ENCODE data around the gene ZNF740. TPM values are rescaled to one million over a fixed set of nuclear protein-coding genes. Genes with fewer than 3 reads are reported as not detected.
A peak's percentile ranks its signal among the peaks of the same experiment; 100 is the strongest.

Gene ZNF740
- total RNA-seq, 1 experiment from 2014 or later = 46.8 TPM

- POLR2A ChIA-PET = interaction anchor here (0.6 kb wide), 1 partner anchor 1245 kb away, joined by 5 read pairs; no protein-coding TSS in a partner anchor
- intact Hi-C loops (cut with micrococcal nuclease; ENCODE audit: unreplicated experiment) = no loop called here
- no peak for TF ChIP-seq TCF7L2 (IDR thresholded peaks at IDR 0.05; ENCODE audit: low read depth, low read length)
- TF ChIP-seq REST (IDR thresholded peaks at IDR 0.05; ENCODE audit: insufficient read depth in 1 of 2, low read depth in 2 of 2, low read length in 1 of 2) = no peak
- TF ChIP-seq POLR2AphosphoS5 (IDR thresholded peaks at IDR 0.05; ENCODE audit: low read depth, low read length) = no peak
- TF ChIP-seq SIN3A (IDR thresholded peaks at IDR 0.05; ENCODE audit: borderline replicate concordance, insufficient read depth, low read depth, low read length) = no peak
- TF ChIP-seq, protein P1, sequence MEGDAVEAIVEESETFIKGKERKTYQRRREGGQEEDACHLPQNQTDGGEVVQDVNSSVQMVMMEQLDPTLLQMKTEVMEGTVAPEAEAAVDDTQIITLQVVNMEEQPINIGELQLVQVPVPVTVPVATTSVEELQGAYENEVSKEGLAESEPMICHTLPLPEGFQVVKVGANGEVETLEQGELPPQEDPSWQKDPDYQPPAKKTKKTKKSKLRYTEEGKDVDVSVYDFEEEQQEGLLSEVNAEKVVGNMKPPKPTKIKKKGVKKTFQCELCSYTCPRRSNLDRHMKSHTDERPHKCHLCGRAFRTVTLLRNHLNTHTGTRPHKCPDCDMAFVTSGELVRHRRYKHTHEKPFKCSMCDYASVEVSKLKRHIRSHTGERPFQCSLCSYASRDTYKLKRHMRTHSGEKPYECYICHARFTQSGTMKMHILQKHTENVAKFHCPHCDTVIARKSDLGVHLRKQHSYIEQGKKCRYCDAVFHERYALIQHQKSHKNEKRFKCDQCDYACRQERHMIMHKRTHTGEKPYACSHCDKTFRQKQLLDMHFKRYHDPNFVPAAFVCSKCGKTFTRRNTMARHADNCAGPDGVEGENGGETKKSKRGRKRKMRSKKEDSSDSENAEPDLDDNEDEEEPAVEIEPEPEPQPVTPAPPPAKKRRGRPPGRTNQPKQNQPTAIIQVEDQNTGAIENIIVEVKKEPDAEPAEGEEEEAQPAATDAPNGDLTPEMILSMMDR (IDR thresholded peaks at IDR 0.05) = no peak
- in situ Hi-C loops (cut with HindIII; ENCODE audit: low pct_unique_long_range_greater_than_20kb, low sequenced_read_pairs) = no loop called here
- no peak for DNase-seq (ENCODE audit: low read depth, low spot score)
- Histone ChIP-seq H3K27ac (ENCODE audit: low read length) (peak overlapping the region; percentile 88), H3K4me3 (ENCODE audit: low read depth in 2 of 2, low read length in 2 of 2) (no peak overlapping the region), H3K36me3 (ENCODE audit: control insufficient read depth, insufficient read depth, low read length) (no peaks in the 10 kb centered on the region), H3K9me3 (ENCODE audit: control insufficient read depth, insufficient read depth, low read depth, low read length) (no peaks in the 10 kb centered on the region), H3K4me1 (ENCODE audit: control insufficient read depth, insufficient read depth, low read length) (peaks cover 41% of the 10 kb centered on the region), H3K27me3 (ENCODE audit: control insufficient read depth, insufficient read depth, low read length) (no peaks in the 10 kb centered on the region)
- CTCF ChIA-PET = no interaction called here
- no peak for ATAC-seq
- no TSS peak for BruUV-seq (replicated peaks)
Measured at GRCh38 chr12:53222806-53223261, 42.3 kb downstream of the ZNF740 start.

- CTCF ChIA-PET = interaction anchor here (0.6 kb wide), 2 partner anchors 55 to 122 kb away, joined by 3 to 4 read pairs; no protein-coding TSS in a partner anchor
- no peaks in the 10 kb centered on the region for H3K9me3 ChIP-seq (ENCODE audit: control insufficient read depth, insufficient read depth, low read depth, low read length)
- H3K4me3 ChIP-seq (ENCODE audit: low read depth in 2 of 2, low read length in 2 of 2) = no peak overlapping the region
- peak overlapping the region; percentile 88 for H3K27ac ChIP-seq (ENCODE audit: low read length)
- in situ Hi-C loops (cut with HindIII; ENCODE audit: low pct_unique_long_range_greater_than_20kb, low sequenced_read_pairs) (no loop called here), intact Hi-C loops (cut with micrococcal nuclease; ENCODE audit: unreplicated experiment) (no loop called here)
- no peak for TF ChIP-seq SIN3A (IDR thresholded peaks at IDR 0.05; ENCODE audit: borderline replicate concordance, insufficient read depth, low read depth, low read length)
- no peak for TF ChIP-seq POLR2AphosphoS5 (IDR thresholded peaks at IDR 0.05; ENCODE audit: low read depth, low read length)
- TF ChIP-seq, protein P1 (IDR thresholded peaks at IDR 0.05) = no peak
- TF ChIP-seq TCF7L2 (IDR thresholded peaks at IDR 0.05; ENCODE audit: low read depth, low read length) = no peak
- no peak for TF ChIP-seq REST (IDR thresholded peaks at IDR 0.05; ENCODE audit: insufficient read depth in 1 of 2, low read depth in 2 of 2, low read length in 1 of 2)
- H3K4me1 ChIP-seq (ENCODE audit: control insufficient read depth, insufficient read depth, low read length) = peaks cover 34% of the 10 kb centered on the region
- H3K36me3 ChIP-seq (ENCODE audit: control insufficient read depth, insufficient read depth, low read length) = no peaks in the 10 kb centered on the region
- no TSS peak for BruUV-seq (replicated peaks)
- ATAC-seq (no peak), DNase-seq (ENCODE audit: low read depth, low spot score) (no peak)
- POLR2A ChIA-PET = interaction anchor here (0.6 kb wide), 3 partner anchors 21 to 1246 kb away, joined by 5 to 10 read pairs (median 5); no protein-coding TSS in a partner anchor
- H3K27me3 ChIP-seq (ENCODE audit: control insufficient read depth, insufficient read depth, low read length) = no peaks in the 10 kb centered on the region
Measured at GRCh38 chr12:53223389-53224060, 43.0 kb downstream of the ZNF740 start.

Measured in Panc1 (cell line).